K562 (cell line): ENCODE data around the gene POGLUT2. TPM values are rescaled to one million over a fixed set of nuclear protein-coding genes. Genes with fewer than 3 reads are reported as not detected.

Experiments
- CREM ChIP-seq: IDR thresholded peaks from 2 replicates; pipeline ENCODE4 v1.6.1; 2014; ENCODE audit warnings: antibody characterized with exemption, low read depth
- GABPA ChIP-seq: fragments of 200-800 bp; sonication (Bioruptor generic); conservative IDR thresholded peaks from 2 replicates; pipeline ENCODE4 v1.6.1; 2016; ENCODE audit warnings: low read depth, missing genetic modification characterization, missing compliant biosample characterization
- KDM5B ChIP-seq: fragments of 200-600 bp; sonication (generic); IDR thresholded peaks from 2 replicates; pipeline ENCODE4 v1.6.1; 2012; ENCODE audit warnings: low read depth, mild to moderate bottlenecking, moderate library complexity, low read length, control low read depth, inconsistent platforms; ENCODE audit not compliant: insufficient replicate concordance
- KHSRP ChIP-seq: fragments of 450-650 bp; IDR thresholded peaks from 2 replicates; pipeline ENCODE4 v1.6.1; 2017
- SIN3B ChIP-seq: fragments of 450-650 bp; IDR thresholded peaks from 2 replicates; pipeline ENCODE4 v1.6.1; 2017; ENCODE audit warnings: low read depth, mild to moderate bottlenecking, moderate library complexity
- SRF ChIP-seq, 2 experiments: fragments of 250-450, 450-650 bp in 1 of 2; sonication (Bioruptor Pico) in 1 of 2; sonication (generic) in 1 of 2; formaldehyde crosslinking; IDR thresholded peaks; 2 replicates each; pipeline versions ENCODE4 v1.5.0 to v1.5.1; 2020 to 2022; ENCODE audit warnings: mild to moderate bottlenecking in 1 of 2, missing genetic modification reagents in 1 of 2
- XRCC5 ChIP-seq: fragments of 200-400 bp; formaldehyde crosslinking; IDR thresholded peaks from 2 replicates; pipeline ENCODE4 v1.6.1; 2017; ENCODE audit warnings: low read depth, mild to moderate bottlenecking, low read length
- polyA plus RNA-seq, 8 experiments: library from polyadenylated mRNA; depleted of rRNA in 4 of 8; stranded (reverse) in 5 of 8; unstranded in 3 of 8; fragments of >200 nt; fragmentation: Nextera tagmentation in 2 of 8; fragmentation: Illumina TruSeq in 1 of 8; extraction: Ambion mirVana in 2 of 8; extraction: Trizol in 1 of 8; gene quantifications; 2 replicates each; pipeline versions ENCODE4 v1.2.1 to v1.2.3, GENCODE V29; 2011 to 2014; ENCODE audit warnings: inconsistent platforms in 1 of 8, missing spikeins in 1 of 8
- total RNA-seq, 7 experiments: library from RNA; depleted of rRNA in 6 of 7; stranded (reverse); fragments of >200 nt in 6 of 7; fragmentation: Illumina TruSeq in 2 of 7; extraction: Trizol in 2 of 7; gene quantifications; 2 replicates each; pipeline versions ENCODE4 v1.2.1 to v1.2.3, GENCODE V29; 2011 to 2021; ENCODE audit warnings: low replicate concordance in 1 of 7
- TF ChIP-seq, protein P1 (sequence below): fragments of 250-450 bp; sonication (Bioruptor Pico); IDR thresholded peaks from 2 replicates; pipeline ENCODE4 v1.5.0; 2021; ENCODE audit warnings: mild to moderate bottlenecking, moderate library complexity
- TF ChIP-seq, protein P2 (sequence below): sonication (generic); formaldehyde crosslinking; IDR thresholded peaks from 2 replicates; pipeline ENCODE4 v1.8.0; 2022; ENCODE audit warnings: missing genetic modification reagents, mild to moderate bottlenecking, borderline replicate concordance
- TF ChIP-seq, protein P3 (sequence below), 2 experiments: fragments of 450-650 bp; formaldehyde crosslinking in 1 of 2; IDR thresholded peaks; 2 replicates each; pipeline versions ENCODE4 v1.4.0 to v1.6.1; 2014 to 2020; ENCODE audit warnings: mild to moderate bottlenecking in 2 of 2, borderline replicate concordance in 1 of 2, low read depth in 1 of 2
- TF ChIP-seq, protein P4 (sequence below), 2 experiments: IDR thresholded peaks; 2 replicates each; pipeline ENCODE4 v1.6.1; 2012; ENCODE audit warnings: improper control_type of control experiment in 2 of 2, low read depth in 2 of 2, low read length in 2 of 2, borderline replicate concordance in 1 of 2

Gene POGLUT2
- total and polyA plus RNA-seq, 9 of the 15 experiments (the other 6 are each of a cell fraction or from before 2014, with no cell fraction given), result 3.8 to 11.8 (median 10.8) TPM

DNA sequence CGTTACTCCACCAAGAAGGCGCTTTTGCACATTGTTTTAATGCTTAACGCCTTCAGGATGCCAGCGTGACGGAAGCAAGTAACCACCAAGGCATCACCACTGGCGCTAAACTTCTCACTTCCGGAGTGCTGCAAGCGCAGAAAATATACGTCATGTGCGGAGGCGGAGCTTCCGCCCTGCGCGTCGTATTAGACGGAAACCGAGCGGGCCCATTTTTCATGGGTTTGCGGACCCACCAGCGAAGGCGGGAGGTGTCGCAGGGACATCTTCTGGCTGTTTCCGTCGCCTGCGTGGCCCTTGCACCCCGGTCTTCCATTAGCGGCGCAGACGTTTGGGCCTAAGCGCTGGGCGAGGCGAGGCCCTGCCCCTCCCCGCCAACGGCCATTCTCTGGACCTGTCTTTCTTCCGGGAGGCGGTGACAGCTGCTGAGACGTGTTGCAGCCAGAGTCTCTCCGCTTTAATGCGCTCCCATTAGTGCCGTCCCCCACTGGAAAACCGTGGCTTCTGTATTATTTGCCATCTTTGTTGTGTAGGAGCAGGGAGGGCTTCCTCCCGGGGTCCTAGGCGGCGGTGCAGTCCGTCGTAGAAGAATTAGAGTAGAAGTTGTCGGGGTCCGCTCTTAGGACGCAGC, 47.0 kb upstream of the POGLUT2 start, which contains the start of gene ERCC5 (continued):
- TF ChIP-seq SRF (CRISPR knock-in tag; IDR thresholded peaks at IDR 0.05), result no peak
- TF ChIP-seq SIN3B, result peak; percentile 89
- peak; percentile 63 for TF ChIP-seq KDM5B
- TF ChIP-seq, protein P1, sequence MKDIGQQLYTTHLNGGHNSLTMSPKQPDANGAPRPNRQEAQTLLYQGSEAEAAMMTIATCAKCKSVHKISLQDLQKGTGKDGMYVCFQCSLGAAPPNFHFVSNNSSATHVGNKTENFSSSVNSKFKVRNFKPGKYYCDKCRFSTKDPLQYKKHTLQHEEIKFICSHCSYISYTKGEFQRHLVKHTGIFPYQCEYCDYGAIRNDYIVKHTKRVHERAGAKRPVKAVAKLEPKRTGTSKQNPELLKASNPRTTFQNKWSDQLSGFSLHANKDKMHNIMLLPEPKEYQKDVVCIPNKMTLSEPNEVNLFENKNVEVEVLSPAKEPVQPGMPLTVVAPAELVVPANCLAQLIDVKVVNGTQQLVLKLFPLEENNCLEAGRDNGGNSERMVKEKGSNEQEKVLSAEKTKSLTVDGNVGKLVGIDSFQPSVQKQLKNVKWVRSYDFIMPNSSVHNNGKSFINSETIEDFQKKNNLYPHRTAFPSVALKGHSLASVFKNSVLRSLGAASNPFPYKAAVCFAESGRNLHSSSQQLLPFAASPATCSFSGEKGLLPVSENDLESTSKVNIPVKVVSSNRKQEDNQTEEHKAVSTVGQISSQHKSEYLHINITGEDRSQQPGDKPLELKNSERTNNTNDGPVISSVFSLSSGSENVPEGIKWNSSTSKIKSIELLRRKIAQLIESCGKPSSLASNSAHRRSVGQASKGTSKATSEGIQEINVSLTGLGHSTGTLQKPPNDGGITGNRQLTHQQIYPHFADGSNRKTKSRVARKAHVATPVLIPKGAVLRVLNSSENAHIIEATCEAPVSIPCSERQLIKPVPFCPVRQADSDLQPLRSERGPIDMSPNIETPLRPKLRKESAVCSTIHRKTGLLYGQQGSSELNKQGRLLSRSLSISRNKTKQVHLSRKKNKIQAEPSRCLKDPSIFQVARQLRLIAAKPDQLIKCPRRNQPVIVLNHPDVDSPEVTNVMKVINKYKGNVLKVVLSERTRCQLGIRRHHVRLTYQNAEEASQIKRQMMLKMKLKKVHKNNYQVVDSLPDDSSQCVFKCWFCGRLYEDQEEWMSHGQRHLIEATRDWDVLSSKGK, result no peak
- TF ChIP-seq, protein P2, sequence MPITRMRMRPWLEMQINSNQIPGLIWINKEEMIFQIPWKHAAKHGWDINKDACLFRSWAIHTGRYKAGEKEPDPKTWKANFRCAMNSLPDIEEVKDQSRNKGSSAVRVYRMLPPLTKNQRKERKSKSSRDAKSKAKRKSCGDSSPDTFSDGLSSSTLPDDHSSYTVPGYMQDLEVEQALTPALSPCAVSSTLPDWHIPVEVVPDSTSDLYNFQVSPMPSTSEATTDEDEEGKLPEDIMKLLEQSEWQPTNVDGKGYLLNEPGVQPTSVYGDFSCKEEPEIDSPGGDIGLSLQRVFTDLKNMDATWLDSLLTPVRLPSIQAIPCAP (CRISPR knock-in tag), result no peak
- TF ChIP-seq, protein P3, sequence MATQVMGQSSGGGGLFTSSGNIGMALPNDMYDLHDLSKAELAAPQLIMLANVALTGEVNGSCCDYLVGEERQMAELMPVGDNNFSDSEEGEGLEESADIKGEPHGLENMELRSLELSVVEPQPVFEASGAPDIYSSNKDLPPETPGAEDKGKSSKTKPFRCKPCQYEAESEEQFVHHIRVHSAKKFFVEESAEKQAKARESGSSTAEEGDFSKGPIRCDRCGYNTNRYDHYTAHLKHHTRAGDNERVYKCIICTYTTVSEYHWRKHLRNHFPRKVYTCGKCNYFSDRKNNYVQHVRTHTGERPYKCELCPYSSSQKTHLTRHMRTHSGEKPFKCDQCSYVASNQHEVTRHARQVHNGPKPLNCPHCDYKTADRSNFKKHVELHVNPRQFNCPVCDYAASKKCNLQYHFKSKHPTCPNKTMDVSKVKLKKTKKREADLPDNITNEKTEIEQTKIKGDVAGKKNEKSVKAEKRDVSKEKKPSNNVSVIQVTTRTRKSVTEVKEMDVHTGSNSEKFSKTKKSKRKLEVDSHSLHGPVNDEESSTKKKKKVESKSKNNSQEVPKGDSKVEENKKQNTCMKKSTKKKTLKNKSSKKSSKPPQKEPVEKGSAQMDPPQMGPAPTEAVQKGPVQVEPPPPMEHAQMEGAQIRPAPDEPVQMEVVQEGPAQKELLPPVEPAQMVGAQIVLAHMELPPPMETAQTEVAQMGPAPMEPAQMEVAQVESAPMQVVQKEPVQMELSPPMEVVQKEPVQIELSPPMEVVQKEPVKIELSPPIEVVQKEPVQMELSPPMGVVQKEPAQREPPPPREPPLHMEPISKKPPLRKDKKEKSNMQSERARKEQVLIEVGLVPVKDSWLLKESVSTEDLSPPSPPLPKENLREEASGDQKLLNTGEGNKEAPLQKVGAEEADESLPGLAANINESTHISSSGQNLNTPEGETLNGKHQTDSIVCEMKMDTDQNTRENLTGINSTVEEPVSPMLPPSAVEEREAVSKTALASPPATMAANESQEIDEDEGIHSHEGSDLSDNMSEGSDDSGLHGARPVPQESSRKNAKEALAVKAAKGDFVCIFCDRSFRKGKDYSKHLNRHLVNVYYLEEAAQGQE (IDR thresholded peaks at IDR 0.05; ENCODE audit: borderline replicate concordance), result peak; percentile 16; the same call in 1 of the 2 replicates
- TF ChIP-seq, protein P3 (CRISPR knock-in tag; IDR thresholded peaks at IDR 0.05; ENCODE audit: low read depth), result 0 out of 2 replicates have a peak, but pooled peaks have one; percentile 34
- TF ChIP-seq KHSRP, result peak; percentile 64
- peak; percentile 99 for TF ChIP-seq CREM
- no peak for TF ChIP-seq XRCC5
- TF ChIP-seq, protein P4, sequence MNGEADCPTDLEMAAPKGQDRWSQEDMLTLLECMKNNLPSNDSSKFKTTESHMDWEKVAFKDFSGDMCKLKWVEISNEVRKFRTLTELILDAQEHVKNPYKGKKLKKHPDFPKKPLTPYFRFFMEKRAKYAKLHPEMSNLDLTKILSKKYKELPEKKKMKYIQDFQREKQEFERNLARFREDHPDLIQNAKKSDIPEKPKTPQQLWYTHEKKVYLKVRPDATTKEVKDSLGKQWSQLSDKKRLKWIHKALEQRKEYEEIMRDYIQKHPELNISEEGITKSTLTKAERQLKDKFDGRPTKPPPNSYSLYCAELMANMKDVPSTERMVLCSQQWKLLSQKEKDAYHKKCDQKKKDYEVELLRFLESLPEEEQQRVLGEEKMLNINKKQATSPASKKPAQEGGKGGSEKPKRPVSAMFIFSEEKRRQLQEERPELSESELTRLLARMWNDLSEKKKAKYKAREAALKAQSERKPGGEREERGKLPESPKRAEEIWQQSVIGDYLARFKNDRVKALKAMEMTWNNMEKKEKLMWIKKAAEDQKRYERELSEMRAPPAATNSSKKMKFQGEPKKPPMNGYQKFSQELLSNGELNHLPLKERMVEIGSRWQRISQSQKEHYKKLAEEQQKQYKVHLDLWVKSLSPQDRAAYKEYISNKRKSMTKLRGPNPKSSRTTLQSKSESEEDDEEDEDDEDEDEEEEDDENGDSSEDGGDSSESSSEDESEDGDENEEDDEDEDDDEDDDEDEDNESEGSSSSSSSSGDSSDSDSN (IDR thresholded peaks at IDR 0.05; ENCODE audit: borderline replicate concordance in 1 of 2, low read depth in 2 of 2, low read length in 2 of 2), result peak in 1 of 2 experiments; percentile 74; a peak in 1 of 4 replicates
- peak; percentile 93 for TF ChIP-seq GABPA (tag)
